Progenitor cell of endocrine pancreas (in vitro differentiated cells): ENCODE measurements around the gene LSAMP. TPM values are rescaled to one million over a fixed set of nuclear protein-coding genes. Genes with fewer than 3 reads are reported as not detected.

ENCODE experiments used
- DNase-seq: peaks from one replicate; pipeline ENCODE4 v3.0.0; 2021; ENCODE audit warnings: low spot score; ENCODE audit not compliant: unreplicated experiment
- H3K27ac Mint-ChIP-seq: 2 replicates; pipeline ENCODE4 v1.8.0; 2021; ENCODE audit warnings: mild to moderate bottlenecking, moderate library complexity, mixed read lengths
- H3K27me3 Mint-ChIP-seq: 2 replicates; pipeline ENCODE4 v1.8.0; 2021; ENCODE audit warnings: mixed read lengths
- H3K36me3 Mint-ChIP-seq: 2 replicates; pipeline ENCODE4 v1.8.0; 2022; ENCODE audit warnings: mixed read lengths; ENCODE audit not compliant: insufficient read depth
- H3K4me1 Mint-ChIP-seq: 2 replicates; pipeline ENCODE4 v1.8.0; 2021; ENCODE audit warnings: low read depth, mixed read lengths
- H3K4me3 Mint-ChIP-seq: 2 replicates; pipeline ENCODE4 v1.8.0; 2021; ENCODE audit warnings: low read depth, mild to moderate bottlenecking, moderate library complexity, mixed read lengths
- H3K9me3 Mint-ChIP-seq: 2 replicates; pipeline ENCODE4 v1.8.0; 2021; ENCODE audit warnings: low read depth, mixed read lengths
- CTCF ChIP-seq: fragments of 200-600 bp; sonication (generic); IDR thresholded peaks from one replicate; pipeline ENCODE4 v1.5.0; 2021; ENCODE audit warnings: antibody characterized with exemption, mild to moderate bottlenecking; ENCODE audit not compliant: unreplicated experiment
- total RNA-seq: library from RNA; stranded (reverse); gene quantifications from 2 replicates; pipeline ENCODE4 v1.2.1, GENCODE V29; 2021

Gene LSAMP
- total RNA-seq, 1 donor from 2014 or later, result 20.7 TPM

- Mint-ChIP-seq H3K9me3 (no peaks in the 10 kb centered on the region), H3K36me3 (no peaks in the 10 kb centered on the region), H3K4me3 (no peak overlapping the region), H3K27ac (no peak overlapping the region), H3K4me1 (peaks cover 2% of the 10 kb centered on the region), H3K27me3 (no peaks in the 10 kb centered on the region)
- TF ChIP-seq CTCF, result no peak
- DNase-seq, result no peak
Measured at GRCh38 chr3:115830764-115831395, 614.4 kb downstream of the LSAMP start.

GRCh38 chr3:115828401-115828800 lies 616.9 kb downstream of the LSAMP start:
- Mint-ChIP-seq H3K9me3 (no peaks in the 10 kb centered on the region), H3K4me1 (peaks cover 2% of the 10 kb centered on the region), H3K27me3 (no peaks in the 10 kb centered on the region), H3K27ac (no peak overlapping the region), H3K4me3 (no peak overlapping the region), H3K36me3 (no peaks in the 10 kb centered on the region)
- no peak for TF ChIP-seq CTCF
- DNase-seq, result no peak

- peaks cover 6% of the 10 kb centered on the region for H3K4me1 Mint-ChIP-seq
Measured at GRCh38 chr3:115827495-115827894, 617.8 kb downstream of the LSAMP start.

GRCh38 chr3:115825046-115825445 lies 620.2 kb downstream of the LSAMP start:
- no peak for DNase-seq
- Mint-ChIP-seq H3K36me3 (no peaks in the 10 kb centered on the region), H3K27ac (no peak overlapping the region), H3K27me3 (no peaks in the 10 kb centered on the region), H3K4me3 (no peak overlapping the region), H3K9me3 (no peaks in the 10 kb centered on the region), H3K4me1 (peaks cover 6% of the 10 kb centered on the region)
- TF ChIP-seq CTCF, result no peak

More at GRCh38 chr3:115827495-115827894, 617.8 kb downstream of the LSAMP start:
- DNase-seq, result no peak
- no peaks in the 10 kb centered on the region for H3K36me3 Mint-ChIP-seq
- H3K27me3 Mint-ChIP-seq, result no peaks in the 10 kb centered on the region
- no peak for TF ChIP-seq CTCF
- no peak overlapping the region for H3K4me3 Mint-ChIP-seq
- no peaks in the 10 kb centered on the region for H3K9me3 Mint-ChIP-seq
- H3K27ac Mint-ChIP-seq, result no peak overlapping the region

GRCh38 chr3:115823083-115823482 lies 622.2 kb downstream of the LSAMP start:
- H3K27me3 Mint-ChIP-seq, result no peaks in the 10 kb centered on the region
- H3K9me3 Mint-ChIP-seq, result no peaks in the 10 kb centered on the region
- no peak overlapping the region for H3K27ac Mint-ChIP-seq
- H3K36me3 Mint-ChIP-seq, result no peaks in the 10 kb centered on the region
- no peak overlapping the region for H3K4me3 Mint-ChIP-seq
- no peak for TF ChIP-seq CTCF
- peaks cover 6% of the 10 kb centered on the region for H3K4me1 Mint-ChIP-seq
- no peak for DNase-seq
